Measurements from ENCODE around the gene KLHL30.

GRCh38 chr2:238142382-238143205 lies 4.1 kb downstream of the KLHL30 start:
- TF ChIP-seq EZH2 (IDR thresholded peaks at IDR 0.05; ENCODE audit: low read depth, unreplicated experiment) (no peak), ZNF462 (CRISPR knock-in tag; IDR thresholded peaks at IDR 0.05) (no peak), ZNF114 (CRISPR knock-in tag; IDR thresholded peaks at IDR 0.05) (no peak), REST (IDR thresholded peaks at IDR 0.05; ENCODE audit: unreplicated experiment) (no peak), EZH2phosphoT487 (IDR thresholded peaks at IDR 0.05; ENCODE audit: unreplicated experiment) (no peak), POLR2AphosphoS5 (IDR thresholded peaks at IDR 0.05; ENCODE audit: low read depth) (no peak), JUNB (IDR thresholded peaks at IDR 0.05; ENCODE audit: unreplicated experiment) (no peak), CREB1 (CRISPR knock-in tag; IDR thresholded peaks at IDR 0.05; ENCODE audit: low read depth) (no peak)
- TF ChIP-seq, protein P1, sequence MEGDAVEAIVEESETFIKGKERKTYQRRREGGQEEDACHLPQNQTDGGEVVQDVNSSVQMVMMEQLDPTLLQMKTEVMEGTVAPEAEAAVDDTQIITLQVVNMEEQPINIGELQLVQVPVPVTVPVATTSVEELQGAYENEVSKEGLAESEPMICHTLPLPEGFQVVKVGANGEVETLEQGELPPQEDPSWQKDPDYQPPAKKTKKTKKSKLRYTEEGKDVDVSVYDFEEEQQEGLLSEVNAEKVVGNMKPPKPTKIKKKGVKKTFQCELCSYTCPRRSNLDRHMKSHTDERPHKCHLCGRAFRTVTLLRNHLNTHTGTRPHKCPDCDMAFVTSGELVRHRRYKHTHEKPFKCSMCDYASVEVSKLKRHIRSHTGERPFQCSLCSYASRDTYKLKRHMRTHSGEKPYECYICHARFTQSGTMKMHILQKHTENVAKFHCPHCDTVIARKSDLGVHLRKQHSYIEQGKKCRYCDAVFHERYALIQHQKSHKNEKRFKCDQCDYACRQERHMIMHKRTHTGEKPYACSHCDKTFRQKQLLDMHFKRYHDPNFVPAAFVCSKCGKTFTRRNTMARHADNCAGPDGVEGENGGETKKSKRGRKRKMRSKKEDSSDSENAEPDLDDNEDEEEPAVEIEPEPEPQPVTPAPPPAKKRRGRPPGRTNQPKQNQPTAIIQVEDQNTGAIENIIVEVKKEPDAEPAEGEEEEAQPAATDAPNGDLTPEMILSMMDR (conservative IDR thresholded peaks at IDR 0.05; ENCODE audit: low read depth in 2 of 2): no peak
- TF ChIP-seq, protein P2, sequence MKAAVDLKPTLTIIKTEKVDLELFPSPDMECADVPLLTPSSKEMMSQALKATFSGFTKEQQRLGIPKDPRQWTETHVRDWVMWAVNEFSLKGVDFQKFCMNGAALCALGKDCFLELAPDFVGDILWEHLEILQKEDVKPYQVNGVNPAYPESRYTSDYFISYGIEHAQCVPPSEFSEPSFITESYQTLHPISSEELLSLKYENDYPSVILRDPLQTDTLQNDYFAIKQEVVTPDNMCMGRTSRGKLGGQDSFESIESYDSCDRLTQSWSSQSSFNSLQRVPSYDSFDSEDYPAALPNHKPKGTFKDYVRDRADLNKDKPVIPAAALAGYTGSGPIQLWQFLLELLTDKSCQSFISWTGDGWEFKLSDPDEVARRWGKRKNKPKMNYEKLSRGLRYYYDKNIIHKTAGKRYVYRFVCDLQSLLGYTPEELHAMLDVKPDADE (IDR thresholded peaks at IDR 0.05): no peak
